ENCODE measurements around the gene LGALS9.
"Not testable (repeated sequence)": the region's sequence is repeated elsewhere in the genome, so short reads cannot be mapped to it uniquely, and the experiment has no call there.

LGALS9 gene

GRCh38 chr17:27674335-27674734, 43.3 kb downstream of the LGALS9 start:
- DNase-seq (ENCODE audit: low read depth in 4 of 4, low spot score in 1 of 4): no peak

DNA sequence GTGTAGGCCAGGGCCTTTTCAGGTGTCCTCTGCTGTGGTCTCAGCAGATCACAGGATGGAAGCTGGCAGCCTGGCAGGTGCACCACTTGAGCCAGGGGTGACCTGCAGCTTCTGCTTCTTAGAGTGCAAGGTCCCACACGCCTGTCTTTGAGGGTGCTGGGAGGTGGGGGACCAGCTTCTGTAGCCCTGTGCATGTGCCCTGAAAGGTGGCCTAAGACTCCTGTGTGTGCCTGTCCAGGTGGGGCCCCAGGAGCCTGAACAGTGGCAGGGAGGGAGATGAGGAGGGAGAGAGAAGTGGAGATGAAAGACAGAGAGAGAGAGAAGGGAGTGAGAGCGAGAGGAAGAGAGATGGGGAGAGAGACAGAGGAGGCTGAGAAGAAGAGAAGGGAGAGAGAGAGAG, 46.2 kb downstream of the LGALS9 start:
- DNase-seq (ENCODE audit: low read depth in 4 of 4, low spot score in 1 of 4): no peak

- DNase-seq (ENCODE audit: low read depth in 4 of 4, low spot score in 1 of 4): not testable (repeated sequence)
Measured at GRCh38 chr17:27686322-27686721, 55.3 kb downstream of the LGALS9 start.

- DNase-seq (ENCODE audit: low read depth in 4 of 4, low spot score in 1 of 4): no peak
Measured at GRCh38 chr17:27690882-27691281, 59.9 kb downstream of the LGALS9 start.

DNA sequence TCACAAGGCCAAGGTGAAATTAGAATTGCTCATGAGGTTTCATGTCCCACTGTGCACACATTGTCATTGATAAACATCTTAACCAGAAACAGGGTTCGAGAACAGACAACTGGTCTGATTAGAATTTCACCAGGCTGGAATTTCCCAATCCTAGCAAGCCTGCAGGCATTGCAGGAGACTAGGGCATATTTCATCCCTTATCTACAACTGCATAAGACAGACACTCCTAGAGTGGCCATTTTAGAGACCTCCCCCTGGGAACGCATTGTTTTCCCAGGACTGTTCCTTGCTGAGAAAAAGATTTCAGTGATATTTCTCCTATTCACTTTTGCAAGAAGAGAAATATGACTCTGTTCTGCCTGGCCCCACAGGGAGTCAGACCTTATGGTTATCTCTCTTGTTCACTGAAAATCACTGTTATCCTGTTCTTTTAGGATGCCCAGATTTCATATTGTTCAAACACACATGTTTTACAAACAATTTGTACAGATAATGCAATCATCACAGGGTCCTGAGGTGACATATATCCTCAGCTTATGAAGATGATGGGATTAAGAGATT, 64.3 kb downstream of the LGALS9 start:
- DNase-seq (ENCODE audit: low read depth in 4 of 4, low spot score in 1 of 4): not testable (repeated sequence)

Data from stimulated activated CD4-positive, alpha-beta T cell treated with anti-CD3 and anti-CD28 coated beads, Interleukin-1b, Interleukin-23, amount 100 ng/mL, for 24 hours (primary cell).